Measurements from ENCODE around the gene PIK3R3.

- TF ChIP-seq, protein P1, sequence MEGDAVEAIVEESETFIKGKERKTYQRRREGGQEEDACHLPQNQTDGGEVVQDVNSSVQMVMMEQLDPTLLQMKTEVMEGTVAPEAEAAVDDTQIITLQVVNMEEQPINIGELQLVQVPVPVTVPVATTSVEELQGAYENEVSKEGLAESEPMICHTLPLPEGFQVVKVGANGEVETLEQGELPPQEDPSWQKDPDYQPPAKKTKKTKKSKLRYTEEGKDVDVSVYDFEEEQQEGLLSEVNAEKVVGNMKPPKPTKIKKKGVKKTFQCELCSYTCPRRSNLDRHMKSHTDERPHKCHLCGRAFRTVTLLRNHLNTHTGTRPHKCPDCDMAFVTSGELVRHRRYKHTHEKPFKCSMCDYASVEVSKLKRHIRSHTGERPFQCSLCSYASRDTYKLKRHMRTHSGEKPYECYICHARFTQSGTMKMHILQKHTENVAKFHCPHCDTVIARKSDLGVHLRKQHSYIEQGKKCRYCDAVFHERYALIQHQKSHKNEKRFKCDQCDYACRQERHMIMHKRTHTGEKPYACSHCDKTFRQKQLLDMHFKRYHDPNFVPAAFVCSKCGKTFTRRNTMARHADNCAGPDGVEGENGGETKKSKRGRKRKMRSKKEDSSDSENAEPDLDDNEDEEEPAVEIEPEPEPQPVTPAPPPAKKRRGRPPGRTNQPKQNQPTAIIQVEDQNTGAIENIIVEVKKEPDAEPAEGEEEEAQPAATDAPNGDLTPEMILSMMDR (IDR thresholded peaks at IDR 0.05): no peak
- no peak for TF ChIP-seq POLR2AphosphoS5 (IDR thresholded peaks at IDR 0.05)
Measured at GRCh38 chr1:46027788-46028573, 104.4 kb downstream of the PIK3R3 start.
